Mesothelial cell of epicardium (in vitro differentiated cells): ENCODE results near the gene HOXA4. TPM values are rescaled to one million over a fixed set of nuclear protein-coding genes. Genes with fewer than 3 reads are reported as not detected.

Experiments
- DNase-seq, 2 experiments: peaks; one replicate each; pipeline ENCODE4 v3.0.0; 2021; ENCODE audit warnings: low spot score in 2 of 2; ENCODE audit not compliant: unreplicated experiment in 2 of 2
- H3K27ac Mint-ChIP-seq: 2 replicates; pipeline ENCODE4 v1.8.0; 2021; ENCODE audit warnings: mixed read lengths
- H3K27me3 Mint-ChIP-seq: 2 replicates; pipeline ENCODE4 v1.8.0; 2021; ENCODE audit warnings: low read depth, mixed read lengths
- H3K36me3 Mint-ChIP-seq: 2 replicates; pipeline ENCODE4 v1.8.0; 2021; ENCODE audit warnings: mixed read lengths
- H3K4me1 Mint-ChIP-seq: 2 replicates; pipeline ENCODE4 v1.8.0; 2021; ENCODE audit warnings: mixed read lengths
- H3K4me3 Mint-ChIP-seq: 2 replicates; pipeline ENCODE4 v1.8.0; 2021; ENCODE audit warnings: mild to moderate bottlenecking, moderate library complexity, mixed read lengths
- H3K9me3 Mint-ChIP-seq: 2 replicates; pipeline ENCODE4 v1.8.0; 2021; ENCODE audit warnings: mixed read lengths
- total RNA-seq: library from RNA; stranded (reverse); gene quantifications from 3 replicates; pipeline ENCODE4 v1.2.1, GENCODE V29; 2021
- TF ChIP-seq, protein P1 (sequence below): fragments of 200-600 bp; sonication (generic); IDR thresholded peaks from one replicate; pipeline ENCODE4 v1.5.0; 2021; ENCODE audit warnings: antibody characterized with exemption; ENCODE audit not compliant: unreplicated experiment

Gene HOXA4
- total RNA-seq, 1 donor from 2014 or later = 55.9 TPM

DNA sequence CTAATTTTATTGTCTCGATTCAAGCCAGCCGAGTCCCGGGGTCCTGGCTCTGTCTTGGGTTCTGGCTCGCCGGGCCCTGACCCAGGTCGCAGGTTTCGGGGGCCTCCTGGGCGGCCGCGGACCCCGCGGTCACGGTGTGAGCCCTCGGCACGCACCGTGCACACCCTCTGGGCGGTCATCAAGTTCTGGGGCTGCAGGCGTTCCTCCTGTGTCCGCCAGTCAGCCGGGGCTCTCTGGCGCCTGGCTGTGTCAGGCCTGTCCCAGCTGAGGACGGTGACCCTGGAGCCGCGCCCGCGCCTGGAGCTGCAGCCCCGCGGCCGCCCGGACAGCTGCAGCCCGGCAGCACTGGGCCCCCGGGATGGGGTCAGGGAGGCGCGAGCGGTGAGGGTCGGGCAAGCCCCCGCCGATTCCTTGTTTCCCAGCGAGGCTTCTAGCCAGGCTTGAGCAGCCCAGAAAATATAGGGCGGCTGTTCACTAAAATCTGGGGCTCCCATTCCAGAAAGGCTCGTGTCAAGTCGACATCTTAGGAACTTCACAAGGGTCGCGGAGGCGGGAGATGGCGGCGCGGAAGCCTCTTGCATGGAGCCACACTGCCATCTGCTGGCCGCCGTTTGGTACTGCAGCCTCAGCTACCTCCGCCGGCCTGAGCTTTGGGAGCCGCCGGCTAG lies 30.1 kb upstream of the HOXA4 start:
- H3K36me3 Mint-ChIP-seq = peaks cover 3% of the 10 kb centered on the region
- no peaks in the 10 kb centered on the region for H3K9me3 Mint-ChIP-seq
- peak overlapping the region; percentile 77 for H3K4me3 Mint-ChIP-seq
- H3K4me1 Mint-ChIP-seq = peaks cover 49% of the 10 kb centered on the region
- H3K27ac Mint-ChIP-seq = peak overlapping the region; percentile 87
- peaks cover 83% of the 10 kb centered on the region for H3K27me3 Mint-ChIP-seq
- DNase-seq = peak; percentile 80 to 96
- TF ChIP-seq, protein P1, sequence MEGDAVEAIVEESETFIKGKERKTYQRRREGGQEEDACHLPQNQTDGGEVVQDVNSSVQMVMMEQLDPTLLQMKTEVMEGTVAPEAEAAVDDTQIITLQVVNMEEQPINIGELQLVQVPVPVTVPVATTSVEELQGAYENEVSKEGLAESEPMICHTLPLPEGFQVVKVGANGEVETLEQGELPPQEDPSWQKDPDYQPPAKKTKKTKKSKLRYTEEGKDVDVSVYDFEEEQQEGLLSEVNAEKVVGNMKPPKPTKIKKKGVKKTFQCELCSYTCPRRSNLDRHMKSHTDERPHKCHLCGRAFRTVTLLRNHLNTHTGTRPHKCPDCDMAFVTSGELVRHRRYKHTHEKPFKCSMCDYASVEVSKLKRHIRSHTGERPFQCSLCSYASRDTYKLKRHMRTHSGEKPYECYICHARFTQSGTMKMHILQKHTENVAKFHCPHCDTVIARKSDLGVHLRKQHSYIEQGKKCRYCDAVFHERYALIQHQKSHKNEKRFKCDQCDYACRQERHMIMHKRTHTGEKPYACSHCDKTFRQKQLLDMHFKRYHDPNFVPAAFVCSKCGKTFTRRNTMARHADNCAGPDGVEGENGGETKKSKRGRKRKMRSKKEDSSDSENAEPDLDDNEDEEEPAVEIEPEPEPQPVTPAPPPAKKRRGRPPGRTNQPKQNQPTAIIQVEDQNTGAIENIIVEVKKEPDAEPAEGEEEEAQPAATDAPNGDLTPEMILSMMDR = peak; percentile 100

DNA sequence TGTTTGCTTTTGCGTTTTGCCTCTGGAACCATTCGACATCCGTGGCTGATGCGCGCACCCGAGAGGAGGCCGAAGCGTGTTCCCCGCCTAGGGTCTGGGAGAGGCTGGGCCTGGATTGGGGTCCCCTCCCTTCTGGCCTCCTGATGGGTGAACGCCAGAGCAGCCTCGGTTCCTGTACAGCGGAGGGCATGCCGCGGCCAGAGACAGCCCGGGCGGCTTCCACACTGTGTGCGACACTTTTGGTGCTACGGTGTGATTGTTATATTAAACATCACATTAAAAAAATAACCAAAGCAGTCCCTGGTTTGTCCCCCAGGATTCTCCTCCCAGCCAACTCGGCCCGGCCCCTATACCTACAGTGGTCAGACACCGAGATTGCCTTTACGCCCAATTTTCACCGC lies 29.6 kb upstream of the HOXA4 start:
- no peaks in the 10 kb centered on the region for H3K9me3 Mint-ChIP-seq
- TF ChIP-seq, protein P1 = no peak
- peak overlapping the region; percentile 66 for H3K4me3 Mint-ChIP-seq
- DNase-seq = peak in 1 of 2 experiments; percentile 16
- H3K4me1 Mint-ChIP-seq = peaks cover 52% of the 10 kb centered on the region
- peaks cover 84% of the 10 kb centered on the region for H3K27me3 Mint-ChIP-seq
- no peak overlapping the region for H3K27ac Mint-ChIP-seq
- peaks cover 3% of the 10 kb centered on the region for H3K36me3 Mint-ChIP-seq

DNA sequence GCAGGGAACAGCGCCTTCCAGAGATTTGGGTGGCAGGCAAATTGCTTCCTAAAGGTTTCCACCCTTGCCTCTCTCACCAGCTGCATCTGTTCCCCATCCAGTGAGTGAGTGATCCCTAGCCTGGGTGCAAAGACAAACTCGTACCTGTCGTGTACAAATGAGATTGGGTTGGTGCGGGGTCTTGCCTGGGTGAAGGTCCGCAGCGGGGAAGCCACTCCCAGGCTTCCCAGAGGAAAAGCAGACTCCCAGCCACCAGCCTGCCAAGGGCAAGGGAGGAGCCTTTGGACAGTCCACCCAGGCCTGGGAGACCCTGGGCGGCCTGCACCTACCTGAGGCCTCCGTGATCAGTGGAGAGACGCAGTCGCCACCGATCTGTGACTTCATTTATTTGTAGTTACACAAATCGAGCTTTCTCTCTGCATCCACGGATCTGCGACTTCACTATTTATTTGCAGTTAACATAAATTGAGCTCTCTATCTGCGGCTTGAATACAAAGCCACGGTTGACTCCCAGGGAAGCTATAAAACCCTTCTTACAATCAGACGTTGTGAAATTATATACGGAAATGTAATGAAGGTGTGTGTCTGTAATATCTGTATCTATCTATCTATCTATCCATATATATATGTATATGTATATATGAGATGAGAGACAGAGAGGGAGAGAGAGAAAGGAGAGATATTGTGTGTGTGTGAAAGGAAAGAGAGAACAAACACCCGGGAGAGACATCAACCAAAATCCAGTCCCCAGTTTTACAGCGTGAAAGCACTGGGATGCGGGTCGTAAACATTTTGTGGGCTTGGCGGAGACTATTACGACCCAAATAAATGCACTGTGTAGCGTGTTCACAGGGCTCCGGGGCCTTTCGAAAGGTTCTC lies 28.9 kb upstream of the HOXA4 start:
- H3K9me3 Mint-ChIP-seq = no peaks in the 10 kb centered on the region
- no peak for DNase-seq
- peaks cover 84% of the 10 kb centered on the region for H3K27me3 Mint-ChIP-seq
- H3K27ac Mint-ChIP-seq = peak overlapping the region; percentile 87
- H3K4me1 Mint-ChIP-seq = peaks cover 55% of the 10 kb centered on the region
- TF ChIP-seq, protein P1 = no peak
- peak overlapping the region; percentile 66 for H3K4me3 Mint-ChIP-seq
- peaks cover 7% of the 10 kb centered on the region for H3K36me3 Mint-ChIP-seq

DNA sequence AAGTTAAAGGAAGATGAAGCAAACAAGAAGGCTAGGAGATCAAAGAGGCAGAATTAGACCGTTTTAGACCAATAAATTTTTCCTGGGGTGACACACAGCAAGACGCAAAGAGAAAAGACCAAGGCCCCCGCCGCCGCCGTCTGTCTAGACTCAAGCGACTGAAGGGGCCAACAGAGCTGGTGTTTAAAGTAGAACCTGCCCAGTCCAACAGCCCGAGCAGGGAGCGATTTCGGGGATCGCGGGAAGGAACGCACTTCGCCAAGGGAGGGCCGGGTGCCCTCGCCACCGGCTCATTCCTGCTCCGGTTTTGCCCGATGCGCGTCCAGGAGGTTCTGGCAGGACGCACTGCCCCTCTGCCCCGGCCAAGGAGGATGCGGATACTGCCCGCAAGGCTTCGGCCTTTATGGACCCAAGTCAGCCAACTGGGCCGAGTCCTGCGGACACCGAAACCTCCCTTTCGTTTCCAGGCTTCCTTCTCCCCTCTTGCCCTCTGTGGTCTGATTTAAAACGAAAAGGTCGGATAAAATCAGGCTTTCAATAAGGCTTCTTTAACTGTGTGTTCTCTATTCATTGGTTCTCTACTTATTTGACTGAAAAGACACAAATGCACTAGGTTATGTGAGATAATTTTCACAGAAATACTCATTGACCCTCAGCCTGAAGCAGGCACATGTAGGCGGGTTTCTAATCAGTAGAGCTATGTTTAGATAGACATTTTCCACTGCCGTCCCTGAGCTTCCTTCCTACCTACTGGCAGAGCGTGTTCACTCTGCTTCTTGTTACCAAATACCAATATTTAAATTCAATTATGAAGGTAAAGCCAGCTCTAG lies 28.1 kb upstream of the HOXA4 start:
- no peaks in the 10 kb centered on the region for H3K9me3 Mint-ChIP-seq
- H3K27me3 Mint-ChIP-seq = peaks cover 84% of the 10 kb centered on the region
- H3K4me1 Mint-ChIP-seq = peaks cover 58% of the 10 kb centered on the region
- TF ChIP-seq, protein P1 = no peak
- peak overlapping the region; percentile 33 for H3K4me3 Mint-ChIP-seq
- H3K27ac Mint-ChIP-seq = peak overlapping the region; percentile 87
- H3K36me3 Mint-ChIP-seq = peaks cover 9% of the 10 kb centered on the region
- DNase-seq = no peak

DNA sequence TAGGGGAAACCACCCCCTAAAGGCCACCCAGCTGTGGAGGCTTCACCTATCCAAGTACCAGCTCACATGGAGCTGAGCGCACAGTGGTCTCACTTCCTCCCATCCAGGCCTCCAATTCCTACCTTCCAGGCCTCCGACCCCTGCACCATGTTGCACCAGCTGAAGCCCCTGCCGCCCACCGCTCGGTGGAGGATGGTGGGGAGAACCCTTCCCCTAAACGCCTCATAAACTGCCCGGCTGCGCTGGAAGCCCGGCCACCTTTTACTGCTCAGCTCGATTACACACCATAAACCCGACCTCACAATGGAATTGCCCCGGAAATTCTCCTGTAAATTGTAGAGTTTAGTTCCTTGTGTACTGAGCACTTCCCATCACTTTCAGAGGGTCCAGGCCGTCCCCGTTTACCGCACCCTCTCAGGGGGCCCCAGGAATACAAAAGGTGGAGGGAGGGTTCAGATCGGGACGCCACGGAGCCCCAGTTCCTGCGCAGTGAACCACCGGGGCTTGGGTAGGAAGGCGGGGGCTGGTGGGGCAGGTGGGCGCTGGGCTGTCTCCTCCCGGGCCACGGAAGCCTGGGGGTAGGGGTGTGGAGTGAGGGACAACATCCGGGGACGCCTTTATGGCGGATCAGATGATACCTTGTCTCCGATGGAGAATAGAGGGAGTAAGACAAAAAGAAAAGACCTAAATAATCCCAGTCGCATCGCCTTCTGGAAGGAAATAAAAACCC lies 27.3 kb upstream of the HOXA4 start:
- H3K4me1 Mint-ChIP-seq = peaks cover 62% of the 10 kb centered on the region
- H3K36me3 Mint-ChIP-seq = peaks cover 10% of the 10 kb centered on the region
- no peak for DNase-seq
- H3K9me3 Mint-ChIP-seq = no peaks in the 10 kb centered on the region
- TF ChIP-seq, protein P1 = no peak
- peak overlapping the region; percentile 70 for H3K4me3 Mint-ChIP-seq
- peak overlapping the region; percentile 87 for H3K27ac Mint-ChIP-seq
- H3K27me3 Mint-ChIP-seq = peaks cover 83% of the 10 kb centered on the region
